CD4-positive, alpha-beta T cell (primary cell): ENCODE measurements around the gene ZNHIT6. TPM values are rescaled to one million over a fixed set of nuclear protein-coding genes. Genes with fewer than 3 reads are reported as not detected.

Experiments
- ATAC-seq: fragments of 200-7000 bp; cut with Tn5 transposase; one replicate; pipeline ENCODE4 v1.10.0; 2022; ENCODE audit warnings: mild to moderate bottlenecking; ENCODE audit not compliant: poor library complexity
- CTCF ChIA-PET: fragments of 350-600 bp; sonication (Branson Sonifier 250); formaldehyde crosslinking; loops from one replicate; lab custom pipeline; 2021; ENCODE audit warnings: antibody characterized with exemption, inconsistent platforms; lab: Charles Lee
- POLR2A ChIA-PET: fragments of 350-600 bp; sonication (Branson Sonifier 250); formaldehyde crosslinking; loops from one replicate; lab custom pipeline; 2021; ENCODE audit warnings: antibody characterized with exemption, inconsistent platforms; lab: Charles Lee
- DNase-seq, 14 experiments: peaks; one replicate each; pipeline ENCODE4 v3.0.0-alpha.2; 2013 to 2020; ENCODE audit warnings: mixed read lengths in 2 of 14
- H3K27ac ChIP-seq, 2 donors: one replicate each; pipeline versions ENCODE4 v1.5.1 to v1.7.0; 2013; ENCODE audit warnings: low read length in 2 of 2, low read depth in 1 of 2, mild to moderate bottlenecking in 1 of 2
- H3K27me3 ChIP-seq, 2 experiments: 1 replicate in 1 of 2; 2 replicates in 1 of 2; pipeline versions ENCODE4 v1.6.1 to v1.7.0; 2013; ENCODE audit warnings: low read length in 2 of 2, control low read depth in 1 of 2, mild to moderate bottlenecking in 1 of 2, moderate library complexity in 1 of 2; ENCODE audit not compliant: insufficient read depth in 2 of 2, control insufficient read depth in 1 of 2
- H3K36me3 ChIP-seq: one replicate; pipeline ENCODE4 v1.6.1; 2013; ENCODE audit warnings: low read length, control low read depth; ENCODE audit not compliant: insufficient read depth
- H3K4me1 ChIP-seq: one replicate; pipeline ENCODE4 v1.6.1; 2013; ENCODE audit warnings: low read length, control low read depth; ENCODE audit not compliant: insufficient read depth
- H3K4me3 ChIP-seq: one replicate; pipeline ENCODE4 v1.5.1; 2013; ENCODE audit warnings: mild to moderate bottlenecking, low read length, moderate library complexity
- H3K9me3 ChIP-seq, 2 experiments: 1 replicate in 1 of 2; 2 replicates in 1 of 2; pipeline versions ENCODE4 v1.6.1 to v1.7.0; 2013; ENCODE audit warnings: low read length in 2 of 2, mild to moderate bottlenecking in 2 of 2, control low read depth in 1 of 2, moderate library complexity in 1 of 2; ENCODE audit not compliant: control insufficient read depth in 1 of 2, insufficient read depth in 1 of 2
- H3K27ac Mint-ChIP-seq: one replicate; pipeline ENCODE4 v1.8.0; 2020; ENCODE audit warnings: mixed read lengths
- H3K27me3 Mint-ChIP-seq: one replicate; pipeline ENCODE4 v1.8.0; 2021; ENCODE audit warnings: mixed read lengths
- H3K36me3 Mint-ChIP-seq: one replicate; pipeline ENCODE4 v1.8.0; 2021; ENCODE audit warnings: low read depth, mixed read lengths
- H3K4me1 Mint-ChIP-seq: one replicate; pipeline ENCODE4 v1.8.0; 2021; ENCODE audit warnings: low read depth, mixed read lengths
- H3K4me3 Mint-ChIP-seq: one replicate; pipeline ENCODE4 v1.8.0; 2020; ENCODE audit warnings: mild to moderate bottlenecking, mixed read lengths
- H3K9me3 Mint-ChIP-seq: one replicate; pipeline ENCODE4 v1.8.0; 2020; ENCODE audit warnings: mixed read lengths
- intact Hi-C, 2 experiments: fragments of 100-400 bp; cut with DNase I in 1 of 2; cut with micrococcal nuclease in 1 of 2; formaldehyde crosslinking; loops; one replicate each; pipeline versions ENCODE4 v1.15.1 to v1.9.0; 2023 to 2025; cut with DNase I, micrococcal nuclease
- total RNA-seq, 174 experiments: library from RNA in 2 of 174; stranded (reverse) in 2 of 174; gene quantifications; one replicate each; pipeline ENCODE4 v1.2.3 and lab custom pipeline; 2021 to 2026
- TF ChIP-seq, protein P1 (sequence below): fragments of 200-600 bp; IDR thresholded peaks from one replicate; pipeline ENCODE4 v1.8.0; 2022; ENCODE audit warnings: antibody characterized with exemption, mild to moderate bottlenecking

Gene ZNHIT6
- total RNA-seq, 2 experiments from 2014 or later = 10.4 to 10.8 TPM

DNA sequence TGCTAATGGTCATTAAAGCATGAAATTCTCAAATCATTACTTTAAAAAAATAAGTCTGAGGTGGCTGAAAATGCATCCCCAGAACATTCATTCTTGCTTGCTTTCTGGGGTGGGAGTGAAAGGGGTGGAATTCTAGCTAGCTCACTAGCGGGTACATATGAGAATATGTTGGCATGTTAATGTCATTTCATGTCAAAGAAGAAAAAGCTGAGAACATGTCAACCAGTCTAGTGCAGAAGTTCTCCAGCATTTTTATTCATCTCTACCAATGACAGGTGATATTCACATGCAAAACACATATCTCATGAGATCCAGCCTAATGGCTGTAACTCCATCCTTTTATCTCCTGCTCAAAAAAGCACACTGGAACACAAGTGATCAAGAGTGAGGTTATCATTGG, 49.1 kb downstream of the ZNHIT6 start:
- Histone ChIP-seq H3K27me3 (no peaks in the 10 kb centered on the region), H3K4me3 (no peak overlapping the region), H3K4me1 (no peaks in the 10 kb centered on the region), H3K9me3 (no peaks in the 10 kb centered on the region), H3K27ac (no peak overlapping the region), H3K36me3 (peaks cover 11% of the 10 kb centered on the region)
- Mint-ChIP-seq H3K27me3 (no peaks in the 10 kb centered on the region), H3K36me3 (peaks cover 63% of the 10 kb centered on the region), H3K27ac (no peak overlapping the region), H3K9me3 (no peaks in the 10 kb centered on the region), H3K4me1 (no peaks in the 10 kb centered on the region), H3K4me3 (no peak overlapping the region)
- no peak for ATAC-seq
- intact Hi-C loops = loop anchor here in 1 of 2 experiments (1.0 kb wide), 1 partner anchor 17 kb away; no protein-coding TSS in a partner anchor
- DNase-seq = no peak
- CTCF ChIA-PET = no interaction called here
- TF ChIP-seq, protein P1, sequence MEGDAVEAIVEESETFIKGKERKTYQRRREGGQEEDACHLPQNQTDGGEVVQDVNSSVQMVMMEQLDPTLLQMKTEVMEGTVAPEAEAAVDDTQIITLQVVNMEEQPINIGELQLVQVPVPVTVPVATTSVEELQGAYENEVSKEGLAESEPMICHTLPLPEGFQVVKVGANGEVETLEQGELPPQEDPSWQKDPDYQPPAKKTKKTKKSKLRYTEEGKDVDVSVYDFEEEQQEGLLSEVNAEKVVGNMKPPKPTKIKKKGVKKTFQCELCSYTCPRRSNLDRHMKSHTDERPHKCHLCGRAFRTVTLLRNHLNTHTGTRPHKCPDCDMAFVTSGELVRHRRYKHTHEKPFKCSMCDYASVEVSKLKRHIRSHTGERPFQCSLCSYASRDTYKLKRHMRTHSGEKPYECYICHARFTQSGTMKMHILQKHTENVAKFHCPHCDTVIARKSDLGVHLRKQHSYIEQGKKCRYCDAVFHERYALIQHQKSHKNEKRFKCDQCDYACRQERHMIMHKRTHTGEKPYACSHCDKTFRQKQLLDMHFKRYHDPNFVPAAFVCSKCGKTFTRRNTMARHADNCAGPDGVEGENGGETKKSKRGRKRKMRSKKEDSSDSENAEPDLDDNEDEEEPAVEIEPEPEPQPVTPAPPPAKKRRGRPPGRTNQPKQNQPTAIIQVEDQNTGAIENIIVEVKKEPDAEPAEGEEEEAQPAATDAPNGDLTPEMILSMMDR = no peak
- POLR2A ChIA-PET = no interaction called here

DNA sequence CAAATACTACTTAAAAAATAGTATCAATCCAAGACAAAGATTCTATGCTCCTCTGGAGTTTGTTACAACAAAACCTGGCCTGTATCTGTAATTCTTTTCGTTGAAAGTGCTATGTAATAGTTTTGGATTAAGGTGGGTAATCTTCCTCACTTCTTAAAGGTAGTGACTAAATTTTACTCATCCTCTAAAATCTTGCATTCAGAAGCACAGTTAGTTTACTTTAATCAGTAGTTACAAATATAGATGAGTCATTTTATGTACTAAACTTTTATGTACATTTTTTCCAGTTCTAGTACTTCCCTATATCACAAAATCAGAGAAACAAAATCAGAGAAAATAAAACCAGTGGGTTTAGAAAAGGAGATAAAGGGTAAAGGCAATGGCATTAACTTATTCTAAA, 51.3 kb downstream of the ZNHIT6 start:
- ATAC-seq = no peak
- H3K4me3 ChIP-seq = no peak overlapping the region
- H3K4me1 ChIP-seq = no peaks in the 10 kb centered on the region
- H3K27ac ChIP-seq = no peak overlapping the region
- Mint-ChIP-seq H3K27ac (no peak overlapping the region), H3K4me3 (no peak overlapping the region), H3K27me3 (no peaks in the 10 kb centered on the region), H3K36me3 (peaks cover 74% of the 10 kb centered on the region), H3K9me3 (no peaks in the 10 kb centered on the region), H3K4me1 (no peaks in the 10 kb centered on the region)
- ChIA-PET POLR2A (no interaction called here), CTCF (no interaction called here)
- TF ChIP-seq, protein P1 = no peak
- H3K36me3 ChIP-seq = peaks cover 26% of the 10 kb centered on the region
- no peak for DNase-seq
- H3K9me3 ChIP-seq = no peaks in the 10 kb centered on the region
- H3K27me3 ChIP-seq = no peaks in the 10 kb centered on the region
- intact Hi-C loops = no loop called here

DNA sequence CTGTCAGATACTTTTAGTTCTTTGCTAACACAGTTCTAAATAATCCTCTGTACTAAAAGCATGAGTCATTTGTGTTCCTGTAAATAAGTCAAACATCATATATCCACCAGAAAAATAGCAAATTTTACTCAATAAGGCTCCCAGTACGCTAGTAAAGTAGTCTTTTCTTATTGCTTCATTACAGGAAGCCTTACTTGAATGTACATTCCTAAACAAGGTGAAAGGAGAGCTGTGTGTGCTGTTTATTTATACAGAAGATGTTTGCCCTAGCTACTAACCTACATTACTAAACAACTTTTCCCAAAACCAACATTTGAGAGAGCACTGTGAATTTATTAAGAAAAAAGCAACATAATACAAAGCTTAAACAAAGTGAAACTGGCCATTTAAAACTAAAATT, 52.0 kb downstream of the ZNHIT6 start:
- H3K4me1 Mint-ChIP-seq = no peaks in the 10 kb centered on the region
- H3K9me3 ChIP-seq = peaks cover 0 to 1% of the 10 kb centered on the region in 2 experiments

More for the DNA sequence above, 52.0 kb downstream of the ZNHIT6 start:
- no peak for DNase-seq
- intact Hi-C loops = no loop called here
- POLR2A ChIA-PET = no interaction called here
- Histone ChIP-seq H3K4me3 (no peak overlapping the region), H3K27me3 (no peaks in the 10 kb centered on the region), H3K4me1 (no peaks in the 10 kb centered on the region), H3K36me3 (peaks cover 26% of the 10 kb centered on the region), H3K27ac (no peak overlapping the region)
- CTCF ChIA-PET = no interaction called here
- H3K36me3 Mint-ChIP-seq = peaks cover 73% of the 10 kb centered on the region
- no peak overlapping the region for H3K27ac Mint-ChIP-seq
- TF ChIP-seq, protein P1 = no peak
- no peaks in the 10 kb centered on the region for H3K9me3 Mint-ChIP-seq
- H3K27me3 Mint-ChIP-seq = no peaks in the 10 kb centered on the region
- H3K4me3 Mint-ChIP-seq = no peak overlapping the region
- ATAC-seq = no peak
